Suprapubic skin (tissue), 3 donors: ENCODE data around the gene FER.

ENCODE experiments used
- CTCF ChIP-seq, 2 donors: fragments of 200-600 bp in 1 of 2; fragments of 450-650 bp in 1 of 2; sonication (generic) in 1 of 2; IDR thresholded peaks; one replicate each; pipeline ENCODE4 v1.5.1; 2016 to 2019; ENCODE audit warnings: antibody characterized with exemption in 2 of 2, mild to moderate bottlenecking in 1 of 2, moderate library complexity in 1 of 2
- EP300 ChIP-seq: sonication (generic); formaldehyde crosslinking; IDR thresholded peaks from one replicate; pipeline ENCODE4 v1.6.1; 2017; ENCODE audit warnings: antibody characterized with exemption
- POLR2A ChIP-seq, 2 donors: fragments of 450-650 bp; IDR thresholded peaks; one replicate each; pipeline ENCODE4 v1.6.1; 2017; ENCODE audit warnings: antibody characterized with exemption in 2 of 2, mild to moderate bottlenecking in 2 of 2, moderate library complexity in 2 of 2

GRCh38 chr5:109005297-109006009, 257.8 kb downstream of the FER start:
- no peak for TF ChIP-seq POLR2A (IDR thresholded peaks at IDR 0.05)
- TF ChIP-seq CTCF (IDR thresholded peaks at IDR 0.05) = no peak
- TF ChIP-seq EP300 = no peak
